HG03139 (cell line): Measurements from ENCODE around the gene CCDC127.
"Not testable (repeated sequence)": the region's sequence is repeated elsewhere in the genome, so short reads cannot be mapped to it uniquely, and the experiment has no call there.

Experiments used
- ATAC-seq: cut with Tn5 transposase; IDR thresholded peaks from one replicate; pipeline ENCODE4 v1.9.1; 2021; ENCODE audit not compliant: unreplicated experiment

Gene CCDC127

DNA sequence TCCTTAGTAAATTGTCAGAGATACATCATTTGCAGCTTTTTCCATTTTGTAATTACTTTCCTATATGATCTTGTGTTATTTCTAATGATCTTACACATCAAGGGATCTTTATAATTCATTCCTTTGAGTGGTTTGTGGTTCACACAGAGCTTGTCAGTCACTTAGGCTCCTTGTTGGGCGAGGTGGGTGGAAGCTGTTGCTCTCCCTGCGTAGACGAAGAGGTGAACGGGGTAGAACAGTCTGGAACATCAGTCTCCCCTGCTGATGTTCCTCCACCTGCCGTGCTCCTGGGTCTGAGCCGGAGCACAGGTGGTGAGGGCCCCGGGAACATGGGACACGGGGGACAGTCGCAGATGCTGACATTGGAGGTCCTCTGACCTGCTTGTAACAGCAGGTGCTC is 17.6 kb upstream of the CCDC127 start:
- not testable (repeated sequence) for ATAC-seq

- ATAC-seq: no peak
These were observed 16.5 kb upstream of the CCDC127 start for GRCh38 chr5:234450-234849.

- ATAC-seq: not testable (repeated sequence)
These were observed 15.5 kb upstream of the CCDC127 start for GRCh38 chr5:233426-233825.

GRCh38 chr5:231661-232060 is 13.7 kb upstream of the CCDC127 start:
- no peak for ATAC-seq

DNA sequence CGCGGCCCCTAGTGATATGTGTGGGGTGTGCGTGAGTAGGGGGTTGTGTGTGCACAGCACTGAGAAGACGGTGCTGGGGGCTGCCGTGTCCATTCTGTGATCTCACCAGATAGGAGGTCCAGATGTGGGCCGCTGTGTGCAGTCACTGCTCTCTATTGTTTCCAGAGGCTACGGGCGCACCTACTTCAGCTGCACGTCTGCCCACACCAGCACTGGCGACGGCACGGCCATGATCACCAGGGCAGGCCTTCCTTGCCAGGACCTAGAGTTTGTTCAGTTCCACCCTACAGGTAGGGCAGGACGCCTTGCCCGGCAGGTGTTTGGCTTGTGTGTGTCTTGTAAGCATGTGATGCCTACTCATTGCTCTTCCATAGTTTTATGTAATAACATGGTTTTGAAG is 12.8 kb upstream of the CCDC127 start:
- no peak for ATAC-seq

GRCh38 chr5:228886-229285 is 10.9 kb upstream of the CCDC127 start:
- no peak for ATAC-seq

DNA sequence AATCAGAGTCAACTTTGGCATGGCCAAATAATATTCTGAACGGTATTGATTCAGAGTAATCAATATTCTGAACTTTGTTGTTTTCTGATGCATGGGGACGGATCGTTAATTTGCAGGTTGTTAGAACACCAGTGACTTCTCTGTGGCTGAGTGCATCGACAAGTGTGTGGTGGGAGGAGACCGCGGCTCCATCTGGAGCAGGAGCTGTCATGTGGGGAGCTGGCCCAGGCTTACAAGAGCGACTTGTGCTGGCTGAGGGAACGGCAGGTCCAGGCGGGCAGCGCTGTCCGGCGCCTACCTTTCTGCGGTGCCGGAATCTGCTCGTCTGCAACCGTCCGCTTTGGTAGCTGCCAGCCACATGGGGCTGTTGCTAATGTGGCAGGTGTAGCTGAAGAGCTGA is 9.4 kb upstream of the CCDC127 start:
- not testable (repeated sequence) for ATAC-seq

DNA sequence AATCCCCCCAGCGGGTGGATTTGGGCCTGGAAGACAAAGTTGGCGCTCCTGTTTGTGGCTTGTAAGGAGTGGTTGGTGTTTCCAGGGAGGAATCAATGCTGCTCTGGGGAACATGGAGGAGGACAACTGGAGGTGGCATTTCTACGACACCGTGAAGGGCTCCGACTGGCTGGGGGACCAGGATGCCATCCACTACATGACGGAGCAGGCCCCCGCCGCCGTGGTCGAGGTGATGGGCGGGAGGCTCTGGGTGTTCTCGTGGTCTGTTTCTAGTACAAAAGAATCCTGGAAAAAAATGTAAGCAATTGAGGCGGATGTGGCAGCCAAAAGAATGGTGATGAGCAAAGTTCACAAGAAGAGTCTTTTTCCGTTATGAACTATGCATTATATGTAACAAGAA is 7.4 kb upstream of the CCDC127 start:
- ATAC-seq: no peak

- ATAC-seq: no peak
These were observed 5.8 kb upstream of the CCDC127 start for GRCh38 chr5:223791-224190.

GRCh38 chr5:222951-223715 is 5.2 kb upstream of the CCDC127 start:
- ATAC-seq: not testable (repeated sequence)

DNA sequence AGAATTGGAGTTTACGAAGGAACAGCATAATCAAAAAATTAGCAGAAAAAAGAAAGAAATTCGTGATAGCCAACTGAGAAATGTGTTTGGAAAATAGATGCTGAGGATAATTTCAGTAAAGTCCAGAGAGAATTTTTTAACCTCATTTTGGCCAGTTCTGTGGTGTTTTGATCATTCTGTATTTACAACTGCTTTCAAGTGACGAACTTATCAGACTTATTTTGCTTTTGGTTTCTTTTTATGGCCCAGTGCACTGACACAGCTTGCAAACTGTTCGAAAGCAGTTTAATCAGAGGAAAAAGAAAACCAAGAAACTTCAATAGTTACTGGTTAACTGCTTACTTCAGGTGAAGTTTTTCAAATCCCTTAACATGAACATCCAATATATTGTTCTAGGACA is 2.0 kb upstream of the CCDC127 start:
- ATAC-seq: peak; percentile 28

- no peak for ATAC-seq
These were observed 1.5 kb upstream of the CCDC127 start for GRCh38 chr5:219460-219863.

- ATAC-seq: peak; percentile 14
These were observed 721 bp upstream of the CCDC127 start for GRCh38 chr5:218457-219291.

DNA sequence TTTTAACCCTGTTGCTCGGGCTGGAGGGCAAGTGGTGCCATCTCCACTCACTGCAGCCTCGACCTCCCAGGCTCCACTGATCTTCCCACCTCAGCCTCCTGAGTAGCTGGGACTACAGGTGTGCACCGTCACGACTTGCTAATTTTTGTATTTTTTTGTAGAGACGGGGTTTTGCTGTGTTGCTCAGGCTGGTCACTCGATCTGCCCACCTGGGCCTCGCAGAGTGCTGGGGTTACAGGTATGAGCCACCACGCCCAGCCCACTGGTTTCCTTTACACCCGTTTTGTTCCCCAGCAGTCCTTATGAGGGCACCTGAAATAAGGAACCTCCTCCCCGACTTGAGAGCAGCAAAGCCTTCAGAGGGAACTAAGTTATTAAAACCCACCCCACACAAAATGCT is 1.9 kb downstream of the CCDC127 start:
- ATAC-seq: not testable (repeated sequence)

DNA sequence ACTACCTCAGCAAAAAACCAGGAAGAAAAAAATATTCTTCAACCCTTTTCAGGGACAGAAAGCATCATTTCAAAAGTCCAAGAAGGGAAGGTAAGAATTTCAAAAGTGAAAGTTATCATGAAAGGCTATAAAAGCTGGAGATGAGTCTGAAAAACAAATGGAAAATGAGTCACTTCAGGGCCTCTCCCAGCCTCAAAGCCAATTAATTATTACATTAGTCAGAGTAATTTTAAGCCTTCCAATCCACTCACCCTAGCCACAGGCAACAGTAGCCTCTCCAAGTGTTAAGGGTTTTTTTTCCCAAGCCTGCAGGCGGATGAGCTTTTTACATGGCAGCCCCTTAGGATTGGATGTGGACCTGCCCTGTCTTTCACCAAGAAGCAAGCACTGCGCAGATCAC is 2.7 kb downstream of the CCDC127 start:
- ATAC-seq: not testable (repeated sequence)

GRCh38 chr5:213803-214395 is 4.1 kb downstream of the CCDC127 start:
- ATAC-seq: no peak

DNA sequence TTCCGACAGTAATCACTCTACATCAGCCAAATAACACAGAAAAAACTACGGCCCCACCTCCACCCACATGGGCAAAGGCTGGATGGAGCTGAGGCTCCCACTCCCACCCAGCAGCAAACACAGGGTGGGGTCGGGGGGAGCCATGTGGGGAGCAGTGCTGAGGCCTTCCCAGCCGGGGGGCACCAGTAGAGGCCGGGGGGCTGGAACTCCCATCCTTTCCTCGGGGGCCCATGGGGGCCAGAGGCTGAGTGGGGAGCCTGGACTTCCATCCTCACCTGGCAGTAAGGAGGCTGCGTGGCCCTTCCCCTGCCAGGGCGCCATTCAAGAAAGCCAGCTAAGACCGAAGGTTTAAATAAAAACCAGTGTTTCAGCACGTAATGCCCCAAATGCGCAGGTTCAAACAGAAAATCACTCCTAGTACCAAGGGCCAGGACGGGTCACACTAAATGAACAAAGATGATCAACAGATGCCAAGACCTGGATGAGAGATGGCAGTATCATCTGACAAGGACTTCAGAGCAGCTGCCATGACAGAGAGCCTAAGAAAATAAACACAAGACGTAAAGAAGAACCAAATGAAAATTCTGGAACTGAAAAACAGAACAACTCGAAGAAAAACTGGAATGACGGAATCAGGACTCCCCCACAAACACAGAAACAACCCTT is 9.4 kb downstream of the CCDC127 start:
- ATAC-seq: no peak

- no peak for ATAC-seq
These were observed 10.4 kb downstream of the CCDC127 start for GRCh38 chr5:207599-207998.

DNA sequence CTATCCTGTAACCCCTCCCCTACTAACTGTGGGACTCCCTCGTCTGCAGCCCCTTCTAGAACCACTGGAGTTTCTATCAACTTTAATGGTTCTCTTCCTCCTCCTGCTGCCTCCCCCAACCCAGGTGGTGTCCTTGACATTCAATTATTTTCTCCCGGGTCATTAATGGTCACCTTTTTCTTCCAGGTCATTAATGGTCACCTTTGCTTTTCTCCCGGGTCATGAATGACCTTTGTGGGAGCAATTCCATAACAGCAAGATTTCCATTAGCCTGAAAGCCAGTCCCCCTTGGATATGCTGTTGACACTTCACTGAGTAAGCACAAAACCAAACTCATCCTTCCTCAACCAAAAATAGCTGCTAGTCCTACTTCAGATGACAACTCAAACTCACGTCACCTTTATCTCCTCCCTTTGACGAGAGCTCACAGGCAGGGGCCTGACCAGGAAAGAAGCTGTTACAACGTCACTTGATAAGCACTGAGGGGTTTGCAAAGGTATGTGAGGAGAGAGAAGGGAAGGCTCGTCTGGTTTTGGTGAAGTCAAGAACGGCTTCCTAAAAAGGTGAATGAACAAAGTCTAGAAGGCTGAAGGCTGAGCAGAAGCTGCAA is 10.9 kb downstream of the CCDC127 start:
- ATAC-seq: no peak

DNA sequence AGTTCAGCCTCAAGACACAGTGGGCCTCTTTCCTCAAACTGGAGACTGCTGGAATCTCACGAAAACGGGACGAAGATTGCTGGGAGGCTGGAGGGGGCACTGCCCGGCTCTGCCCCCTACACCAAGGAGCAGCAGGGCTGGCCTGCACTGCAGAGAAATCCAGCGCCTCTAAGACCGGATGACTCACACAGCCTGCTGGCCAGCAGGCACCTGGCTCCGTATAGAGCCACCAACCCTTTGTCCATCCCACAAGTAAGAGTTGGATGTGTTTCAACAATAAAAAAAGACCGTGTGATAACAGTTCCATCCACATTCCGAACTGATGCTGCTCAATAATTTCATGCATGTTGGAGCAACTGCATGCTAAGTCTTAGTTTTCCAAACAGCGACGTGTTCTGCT is 11.5 kb downstream of the CCDC127 start:
- ATAC-seq: no peak
